ACC112 (cell line): Measurements from ENCODE around the gene ZNF516.

Source experiments
- H2AFZ ChIP-seq: fragments of 200-600 bp; sonication (generic); one replicate; pipeline ENCODE4 v1.6.0; 2017; ENCODE audit warnings: antibody characterized with exemption, low read length; ENCODE audit not compliant: unreplicated experiment
- H3K27ac ChIP-seq: fragments of 200-600 bp; sonication (generic); 2 replicates; pipeline ENCODE4 v1.5.1; 2014; ENCODE audit warnings: low read depth, mild to moderate bottlenecking, antibody characterized with exemption, low read length, moderate library complexity
- H3K27me3 ChIP-seq: fragments of 200-600 bp; sonication (generic); 2 replicates; pipeline ENCODE4 v1.6.1; 2014; ENCODE audit warnings: mild to moderate bottlenecking, antibody characterized with exemption, low read length, moderate library complexity, mixed read lengths; ENCODE audit not compliant: insufficient read depth
- H3K36me3 ChIP-seq: fragments of 200-600 bp; sonication (generic); 2 replicates; pipeline ENCODE4 v1.6.1; 2016; ENCODE audit warnings: mild to moderate bottlenecking, antibody characterized with exemption, low read length, moderate library complexity, mixed read lengths; ENCODE audit not compliant: insufficient read depth
- H3K4me1 ChIP-seq: fragments of 200-600 bp; sonication (generic); one replicate; pipeline ENCODE4 v1.6.1; 2016; ENCODE audit warnings: low read length, mixed read lengths; ENCODE audit not compliant: insufficient read depth, unreplicated experiment, control insufficient read depth
- H3K4me3 ChIP-seq: fragments of 200-600 bp; sonication (generic); 2 replicates; pipeline ENCODE4 v1.5.1; 2014; ENCODE audit warnings: mild to moderate bottlenecking, low read depth, low read length
- H3K79me2 ChIP-seq: fragments of 200-600 bp; sonication (generic); one replicate; pipeline ENCODE4 v1.6.0; 2016; ENCODE audit warnings: low read length; ENCODE audit not compliant: control insufficient read depth, unreplicated experiment, insufficient read depth

Gene ZNF516

DNA sequence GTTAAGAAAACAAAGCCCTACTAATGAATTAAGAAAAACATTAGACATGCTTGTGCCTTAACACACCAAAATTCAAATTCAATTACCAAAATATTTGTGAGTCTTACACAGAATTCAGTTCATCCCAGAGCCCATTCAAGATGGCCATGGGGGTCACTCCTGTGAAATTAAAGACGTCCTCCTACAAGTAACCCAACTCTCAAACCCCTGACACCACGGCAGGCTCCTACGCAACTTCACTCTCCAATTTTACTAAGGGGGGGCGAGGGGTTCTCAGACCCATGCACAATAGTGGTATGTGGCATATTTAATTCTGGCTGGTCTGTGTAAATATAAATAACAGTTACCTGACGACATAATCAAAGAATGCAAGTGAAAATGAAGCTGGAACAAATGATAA lies 5.0 kb downstream of the ZNF516 start:
- H2AFZ ChIP-seq, result no peak overlapping the region
- H3K4me3 ChIP-seq, result peak overlapping the region; percentile 92
- H3K79me2 ChIP-seq, result peaks cover 71% of the 10 kb centered on the region
- no peaks in the 10 kb centered on the region for H3K27me3 ChIP-seq
- peaks cover 5% of the 10 kb centered on the region; the same call in 1 of the 2 replicates for H3K36me3 ChIP-seq
- H3K4me1 ChIP-seq, result peaks cover 25% of the 10 kb centered on the region
- H3K27ac ChIP-seq, result no peak overlapping the region

DNA sequence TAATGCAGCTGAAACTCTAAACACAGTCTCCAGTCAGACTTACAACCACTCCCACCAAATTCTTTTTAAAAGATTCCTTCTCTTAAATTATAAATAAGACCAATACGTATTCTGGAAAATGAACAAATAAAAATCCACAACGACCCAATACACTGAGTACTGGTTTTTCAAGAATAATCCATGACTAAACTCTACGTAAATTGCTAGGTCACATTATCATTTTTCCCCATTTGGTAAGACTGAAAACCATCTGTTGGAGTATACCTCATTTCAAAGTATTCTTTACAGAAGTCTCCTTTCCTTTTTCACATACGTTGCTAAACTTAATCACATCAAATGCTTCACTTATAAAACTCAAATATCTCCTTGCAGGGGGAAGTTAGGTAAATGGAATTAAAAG lies 6.0 kb downstream of the ZNF516 start:
- Histone ChIP-seq H3K36me3 (peaks cover 8% of the 10 kb centered on the region; the same call in 1 of the 2 replicates), H3K79me2 (peaks cover 80% of the 10 kb centered on the region), H2AFZ (no peak overlapping the region), H3K27ac (no peak overlapping the region), H3K4me1 (peaks cover 25% of the 10 kb centered on the region), H3K27me3 (no peaks in the 10 kb centered on the region), H3K4me3 (peak overlapping the region; percentile 30)

DNA sequence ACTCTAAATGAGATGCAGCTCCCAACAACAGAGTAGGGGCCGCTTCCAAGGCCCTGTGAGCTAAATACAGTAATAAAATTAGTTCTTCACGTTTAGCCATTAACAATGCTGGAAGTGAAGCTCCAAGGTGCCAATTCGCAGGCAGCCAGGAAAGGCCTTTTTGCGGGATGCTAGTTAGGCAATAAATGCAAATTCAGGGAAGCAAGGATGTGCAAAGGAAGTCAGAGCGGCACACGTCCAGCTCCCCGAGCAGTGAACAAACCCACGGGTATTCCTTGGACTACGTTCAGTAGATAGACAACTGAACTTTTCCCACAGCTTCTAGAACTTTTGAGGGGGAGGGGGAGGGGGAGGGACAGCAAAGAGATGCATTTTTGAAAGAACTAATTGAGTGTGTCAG lies 6.9 kb downstream of the ZNF516 start:
- Histone ChIP-seq H2AFZ (no peak overlapping the region), H3K36me3 (peaks cover 10% of the 10 kb centered on the region; the same call in 1 of the 2 replicates), H3K27ac (no peak overlapping the region), H3K4me3 (peak overlapping the region; percentile 30), H3K79me2 (peaks cover 81% of the 10 kb centered on the region), H3K27me3 (no peaks in the 10 kb centered on the region), H3K4me1 (peaks cover 25% of the 10 kb centered on the region)

DNA sequence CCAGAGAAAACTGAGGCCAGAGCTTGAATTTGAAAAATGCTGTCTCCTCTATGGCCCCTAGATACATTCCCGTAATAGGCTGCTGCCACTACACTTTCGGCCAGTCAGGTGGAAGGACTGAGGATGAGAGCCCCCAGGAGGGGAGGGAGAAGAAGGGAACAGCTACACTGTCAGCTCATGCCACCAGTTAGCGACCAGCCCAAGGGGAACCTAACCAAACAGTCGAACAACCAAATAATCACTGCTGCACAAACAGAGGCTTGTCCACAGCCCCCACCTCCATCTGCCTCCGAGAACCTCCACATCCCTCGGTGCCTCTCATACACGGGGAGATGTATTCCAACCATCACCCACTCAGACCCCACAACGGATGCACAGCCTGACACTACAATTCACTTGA lies 7.3 kb downstream of the ZNF516 start:
- Histone ChIP-seq H3K27me3 (no peaks in the 10 kb centered on the region), H3K4me1 (peaks cover 25% of the 10 kb centered on the region), H3K4me3 (peak overlapping the region; percentile 30), H3K79me2 (peaks cover 83% of the 10 kb centered on the region), H3K27ac (no peak overlapping the region), H3K36me3 (peaks cover 11% of the 10 kb centered on the region; the same call in 1 of the 2 replicates), H2AFZ (no peak overlapping the region)

DNA sequence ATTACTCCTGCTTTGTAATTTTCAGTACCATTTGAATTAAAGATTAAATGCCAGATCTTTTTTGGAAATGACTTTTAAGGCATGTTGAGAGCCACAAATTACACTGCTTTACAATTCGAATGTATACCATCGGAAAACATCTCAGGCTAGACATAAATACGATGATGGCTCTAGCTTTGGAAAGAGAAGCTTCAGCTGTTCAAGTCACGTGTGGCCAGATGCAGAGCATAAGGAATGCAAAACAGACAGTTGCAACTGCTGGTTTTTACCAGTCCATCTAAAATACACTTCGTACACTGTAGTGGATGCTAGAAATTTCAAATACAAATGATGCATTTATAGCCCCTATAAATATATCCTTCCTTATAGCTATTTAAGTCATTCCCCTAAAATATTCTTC lies 8.0 kb downstream of the ZNF516 start:
- Histone ChIP-seq H3K4me1 (peaks cover 25% of the 10 kb centered on the region), H3K79me2 (peaks cover 88% of the 10 kb centered on the region), H3K27me3 (no peaks in the 10 kb centered on the region), H2AFZ (no peak overlapping the region), H3K27ac (no peak overlapping the region), H3K36me3 (peaks cover 17% of the 10 kb centered on the region; the same call in 1 of the 2 replicates), H3K4me3 (no peak overlapping the region)

DNA sequence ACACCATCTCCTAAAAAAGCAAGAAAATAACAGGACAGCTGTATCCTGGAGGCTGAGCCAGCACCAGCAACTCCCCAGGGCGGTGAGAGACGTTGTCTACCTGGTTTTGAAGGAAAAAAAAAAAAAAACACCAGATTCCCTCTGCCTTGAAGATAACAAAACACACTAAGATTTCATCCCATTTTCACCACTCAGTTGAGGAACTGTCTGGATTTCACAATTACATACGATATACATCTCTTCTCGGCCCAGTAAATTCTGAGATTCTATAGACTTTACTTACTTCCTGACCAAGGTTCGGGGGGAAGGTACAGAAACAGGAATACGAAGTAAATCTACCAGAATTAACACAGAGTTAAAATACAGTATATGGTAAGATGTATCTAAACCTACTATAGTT lies 8.5 kb downstream of the ZNF516 start:
- Histone ChIP-seq H3K36me3 (peaks cover 17% of the 10 kb centered on the region; the same call in 1 of the 2 replicates), H3K27ac (no peak overlapping the region), H3K79me2 (peaks cover 88% of the 10 kb centered on the region), H2AFZ (no peak overlapping the region), H3K4me3 (no peak overlapping the region), H3K27me3 (no peaks in the 10 kb centered on the region), H3K4me1 (peaks cover 25% of the 10 kb centered on the region)

DNA sequence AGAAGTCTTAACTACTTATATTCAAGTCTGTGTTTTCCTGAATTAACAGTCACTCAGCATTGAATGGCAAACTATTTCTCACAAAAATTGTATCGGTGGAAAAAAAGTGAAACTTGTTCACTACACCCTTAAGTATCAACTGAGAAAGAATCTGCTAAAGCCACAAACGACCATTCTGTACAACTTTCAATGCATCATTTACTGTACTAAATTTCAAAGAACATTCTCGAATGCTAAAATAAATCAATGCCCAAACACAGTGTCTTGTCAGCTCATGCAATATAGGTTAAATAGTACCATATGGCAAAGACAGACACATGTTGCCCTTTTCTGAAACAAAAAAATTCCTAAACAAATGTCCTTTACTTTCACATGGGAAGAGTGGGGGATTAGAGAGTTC lies 9.0 kb downstream of the ZNF516 start:
- peaks cover 17% of the 10 kb centered on the region; the same call in 1 of the 2 replicates for H3K36me3 ChIP-seq
- no peak overlapping the region for H3K4me3 ChIP-seq
- H3K27me3 ChIP-seq, result no peaks in the 10 kb centered on the region
- peaks cover 25% of the 10 kb centered on the region for H3K4me1 ChIP-seq
- H3K79me2 ChIP-seq, result peaks cover 94% of the 10 kb centered on the region
- no peak overlapping the region for H2AFZ ChIP-seq
- H3K27ac ChIP-seq, result no peak overlapping the region

DNA sequence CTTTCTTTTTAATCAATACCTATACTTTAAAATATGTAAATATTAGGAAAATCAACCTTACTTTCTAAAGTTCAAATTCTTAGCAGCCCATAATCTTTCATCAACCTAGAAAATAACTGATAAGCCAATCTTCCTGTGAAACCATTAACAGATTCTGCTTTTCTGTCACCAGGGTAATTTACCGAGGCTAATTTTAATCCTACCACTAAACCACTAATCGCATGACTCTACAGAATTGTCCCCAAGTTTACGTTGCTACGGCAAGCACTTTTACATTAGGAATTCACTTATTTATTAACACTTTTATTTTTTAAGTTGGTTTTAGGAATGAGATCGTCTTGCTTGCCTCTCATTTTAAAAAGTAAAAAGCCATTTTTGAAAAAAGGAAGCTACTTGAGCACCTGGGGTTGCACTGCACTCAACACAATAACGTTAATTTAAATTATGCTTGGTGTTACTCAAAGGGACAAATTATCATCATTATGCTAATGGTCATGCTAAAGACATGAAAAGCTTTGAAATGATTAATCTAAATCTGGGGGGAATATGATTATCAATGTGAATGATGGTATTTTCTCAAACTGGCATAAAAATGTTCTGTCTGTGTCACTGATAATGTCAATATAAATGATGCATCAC lies 10.2 kb downstream of the ZNF516 start:
- Histone ChIP-seq H3K4me3 (no peak overlapping the region), H3K4me1 (peaks cover 21% of the 10 kb centered on the region), H3K79me2 (peaks cover 89% of the 10 kb centered on the region), H3K36me3 (peaks cover 17% of the 10 kb centered on the region; the same call in 1 of the 2 replicates), H2AFZ (no peak overlapping the region), H3K27ac (no peak overlapping the region), H3K27me3 (no peaks in the 10 kb centered on the region)

DNA sequence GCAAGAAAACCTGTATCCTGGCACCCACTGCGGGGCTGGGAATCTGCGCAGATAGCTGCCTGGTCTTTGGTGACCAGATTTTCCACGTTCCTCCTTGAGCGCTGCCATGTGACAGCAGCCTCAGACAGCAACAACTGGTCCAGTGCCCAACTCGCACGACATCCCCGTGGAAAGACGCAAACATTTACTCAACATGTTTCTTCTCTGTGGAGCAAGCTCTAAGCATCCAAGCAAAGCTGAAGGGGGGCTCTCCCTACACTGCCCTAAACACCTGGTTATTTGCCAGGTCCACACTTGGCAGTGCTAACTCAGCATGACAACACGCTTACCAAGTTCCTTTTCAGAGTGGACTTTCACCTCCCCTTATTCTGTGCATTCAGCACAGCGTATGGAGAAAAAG lies 11.3 kb downstream of the ZNF516 start:
- Histone ChIP-seq H3K4me1 (peaks cover 10% of the 10 kb centered on the region), H3K79me2 (peaks cover 88% of the 10 kb centered on the region), H2AFZ (no peak overlapping the region), H3K27me3 (no peaks in the 10 kb centered on the region), H3K27ac (no peak overlapping the region), H3K4me3 (no peak overlapping the region), H3K36me3 (peaks cover 17% of the 10 kb centered on the region; the same call in 1 of the 2 replicates)

DNA sequence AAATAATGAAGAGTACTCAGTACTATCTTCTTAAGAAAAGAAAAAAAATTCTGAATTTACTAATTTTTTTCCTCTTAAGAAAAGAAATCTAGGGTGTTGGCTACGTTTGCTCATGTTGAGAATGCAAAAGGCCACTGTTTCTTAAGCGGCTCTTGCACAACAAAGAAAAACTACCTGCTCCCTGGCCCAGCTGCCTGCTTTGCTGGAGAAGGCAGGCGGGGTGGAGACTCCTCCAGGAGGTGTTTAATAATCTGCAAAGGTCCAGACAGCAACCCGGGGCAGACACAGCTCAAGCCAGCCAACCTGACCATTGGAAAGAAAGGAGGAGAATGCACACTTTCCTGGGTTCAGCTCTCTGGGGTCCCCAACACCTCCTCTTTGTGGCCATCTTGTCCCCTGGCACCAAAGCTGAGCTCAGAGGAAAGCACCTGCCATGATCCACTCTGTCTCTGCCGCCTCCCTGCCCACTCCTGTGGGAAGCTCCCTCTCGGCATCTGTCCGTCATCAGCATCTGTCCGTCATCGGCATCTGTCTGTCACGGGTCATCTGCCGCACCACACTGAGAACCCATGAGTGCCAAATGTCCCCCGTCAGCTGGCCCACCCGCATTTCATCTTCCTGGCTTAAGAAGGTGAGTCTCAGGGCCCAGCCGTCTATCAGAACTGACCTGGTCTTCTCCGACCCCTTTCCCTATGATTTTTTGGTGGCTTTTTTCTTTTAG lies 11.9 kb downstream of the ZNF516 start:
- Histone ChIP-seq H2AFZ (no peak overlapping the region), H3K36me3 (peaks cover 17% of the 10 kb centered on the region; the same call in 1 of the 2 replicates), H3K4me1 (peaks cover 10% of the 10 kb centered on the region), H3K27ac (no peak overlapping the region), H3K27me3 (no peaks in the 10 kb centered on the region), H3K79me2 (peaks cover 86% of the 10 kb centered on the region), H3K4me3 (no peak overlapping the region)

DNA sequence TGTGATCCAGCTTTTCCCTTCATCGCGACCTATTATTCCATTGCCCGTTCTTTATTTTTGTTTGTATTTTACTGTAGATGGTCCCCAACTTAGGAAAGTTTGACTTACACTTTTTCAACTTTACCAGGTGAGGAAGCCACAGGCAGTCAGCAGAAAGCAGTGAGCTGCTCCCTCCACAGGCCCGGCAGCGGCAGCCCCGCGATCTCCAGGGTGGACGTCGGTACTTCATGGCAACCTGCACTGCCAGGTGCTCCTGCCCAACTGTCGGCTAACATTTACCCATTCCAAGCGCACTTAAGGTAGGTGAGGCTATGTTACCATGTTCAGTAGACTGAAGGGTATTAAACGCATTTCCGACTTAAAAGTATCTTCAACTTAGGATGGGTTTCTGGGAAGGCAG lies 12.8 kb downstream of the ZNF516 start:
- Histone ChIP-seq H3K79me2 (peaks cover 82% of the 10 kb centered on the region), H3K27ac (no peak overlapping the region), H3K4me1 (peaks cover 13% of the 10 kb centered on the region), H3K4me3 (no peak overlapping the region), H2AFZ (no peak overlapping the region), H3K36me3 (peaks cover 17% of the 10 kb centered on the region; the same call in 1 of the 2 replicates), H3K27me3 (no peaks in the 10 kb centered on the region)
